Lung (tissue), 16 donors: Measurements from ENCODE around the gene GON7. TPM values are rescaled to one million over a fixed set of nuclear protein-coding genes. Genes with fewer than 3 reads are reported as not detected.
A peak's percentile ranks its signal among the peaks of the same experiment; 100 is the strongest.

Source experiments
- ATAC-seq: fragments of 200-7000 bp; cut with Tn5 transposase; one replicate; pipeline ENCODE4 v1.9.1; 2020; ENCODE audit warnings: moderate number of reproducible peaks; ENCODE audit not compliant: insufficient read depth, low FRiP score
- DNase-seq, 3 donors: peaks; one replicate each; pipeline ENCODE4 v3.0.0-alpha.2; 2013 to 2017
- H3K27ac ChIP-seq, 2 donors: one replicate each; pipeline ENCODE4 v1.5.1; 2013; ENCODE audit warnings: mild to moderate bottlenecking in 2 of 2, moderate library complexity in 2 of 2, control low read depth in 1 of 2, inconsistent platforms in 1 of 2, low read depth in 1 of 2, low read length in 1 of 2
- H3K27me3 ChIP-seq, 3 donors: one replicate each; pipeline ENCODE4 v1.5.1; 2013; ENCODE audit warnings: low read length in 2 of 3; ENCODE audit not compliant: control insufficient read depth in 3 of 3, insufficient read depth in 3 of 3
- H3K36me3 ChIP-seq, 4 donors: one replicate each; pipeline ENCODE4 v1.5.1; 2013; ENCODE audit warnings: low read length in 4 of 4, mild to moderate bottlenecking in 1 of 4, moderate library complexity in 1 of 4; ENCODE audit not compliant: control insufficient read depth in 4 of 4, insufficient read depth in 4 of 4
- H3K4me1 ChIP-seq, 5 donors: one replicate each; pipeline ENCODE4 v1.5.1; 2013; ENCODE audit warnings: low read length in 5 of 5, mild to moderate bottlenecking in 2 of 5, moderate library complexity in 1 of 5; ENCODE audit not compliant: control insufficient read depth in 5 of 5, insufficient read depth in 5 of 5
- H3K4me3 ChIP-seq: one replicate; pipeline ENCODE4 v1.5.1; 2013; ENCODE audit warnings: mild to moderate bottlenecking, control low read depth, moderate library complexity
- H3K9ac ChIP-seq, 2 donors: one replicate each; pipeline ENCODE4 v1.5.1; 2013; ENCODE audit warnings: low read length in 2 of 2, control low read depth in 1 of 2; ENCODE audit not compliant: insufficient read depth in 1 of 2
- H3K9me3 ChIP-seq, 4 donors: one replicate each; pipeline ENCODE4 v1.5.1; 2013; ENCODE audit warnings: low read length in 3 of 4, mild to moderate bottlenecking in 1 of 4, moderate library complexity in 1 of 4; ENCODE audit not compliant: control insufficient read depth in 4 of 4, insufficient read depth in 3 of 4
- CTCF ChIP-seq: IDR thresholded peaks from 2 replicates; pipeline ENCODE4 v1.5.1; 2012; ENCODE audit warnings: mild to moderate bottlenecking; ENCODE audit errors: control extremely low read depth, extremely low read depth
- WGBS, 2 donors: extraction: QIAGEN DNeasy Blood & Tissue Kit; methylation state at CpG; one replicate each; pipeline ENCODE4 v1.1.7; 2013; 5-methylcytosine and 5-hydroxymethylcytosine counted together
- long read RNA-seq, 5 donors: transcript quantifications; one replicate each; lab custom pipeline, GENCODE V29; 2026
- polyA plus RNA-seq, 2 donors: library from polyadenylated mRNA; stranded (reverse); fragments of 200-250 nt; gene quantifications; one replicate each; pipeline ENCODE4 v1.2.1, GENCODE V29; 2013
- total RNA-seq, 2 donors: library from RNA; depleted of rRNA in 1 of 2; stranded (reverse); fragments of >200 nt in 1 of 2; gene quantifications; one replicate each; pipeline ENCODE4 v1.2.1, GENCODE V29; 2014 to 2021
- donor health status: control.
- donor health status: control.
- donor health status: Bipolar disorder and iron deficiency.
- donor health status: healthy.
- donor health status: DM: yes; HTN: yes; CAD: no.

The GON7 gene
- total RNA-seq, result 10 to 100 TPM; 20.7 to 22.8 TPM
- 10 to 100 TPM; 20.7 to 24.3 TPM for polyA plus RNA-seq
- long read RNA-seq, donor 1, transcript GON7-201 (2 exons, 1,154 nt), result major isoform, 20 of 31 reads
- long read RNA-seq, donor 1, partial matches to known transcripts, result 11 of 31 reads
- long read RNA-seq, donor 1, other reads (novel, unspliced or antisense), result 0 of 31 reads
- long read RNA-seq, donor 2, partial matches to known transcripts, result 0 of 4 reads
- long read RNA-seq, donor 2, other reads (novel, unspliced or antisense), result 0 of 4 reads
- long read RNA-seq, donor 3, transcript GON7-201 (2 exons, 1,154 nt), result major isoform, 11 of 11 reads
- long read RNA-seq, donor 3, partial matches to known transcripts, result 0 of 11 reads
- long read RNA-seq, donor 3, other reads (novel, unspliced or antisense), result 0 of 11 reads
- long read RNA-seq, donor 4, transcript GON7-201 (2 exons, 1,154 nt), result major isoform, 5 of 5 reads
- long read RNA-seq, donor 4, partial matches to known transcripts, result 0 of 5 reads
- long read RNA-seq, donor 4, other reads (novel, unspliced or antisense), result 0 of 5 reads
- long read RNA-seq, donor 5, transcript GON7-201 (2 exons, 1,154 nt), result major isoform, 19 of 19 reads
- long read RNA-seq, donor 5, partial matches to known transcripts, result 0 of 19 reads
- long read RNA-seq, donor 5, other reads (novel, unspliced or antisense), result 0 of 19 reads

GRCh38 chr14:93206793-93207467, at the start of gene GON7, which contains the start of gene UBR7:
TSS of gene GON7 (minus strand) at chr14:93207065. CDS start at chr14:93207037, 28 bp downstream.
TSS of gene UBR7 (plus strand) at chr14:93207256. CDS start at chr14:93207292, 36 bp downstream.
- DNase-seq, result peak; percentile 97 to 99 (median 98)
- 0% methylated on average over 65 of the region's 65 CpGs for WGBS, 2 donors
- H3K27me3 ChIP-seq, result no peaks in the 10 kb centered on the region
- H3K4me3 ChIP-seq, result peak within 1 kb of the TSS; percentile 77
- no peaks in the 10 kb centered on the region for H3K9me3 ChIP-seq
- peak; percentile 14 for TF ChIP-seq CTCF
- peak; percentile 97 for ATAC-seq
- H3K4me1 ChIP-seq, result peaks cover 5 to 24% (median 8%) of the 10 kb centered on the region in 5 donors
- H3K9ac ChIP-seq, result peak within 1 kb of the TSS; percentile 41 to 80
- H3K27ac ChIP-seq, result peak within 1 kb of the TSS; percentile 94 to 96
- H3K36me3 ChIP-seq, result peaks cover 0 to 4% (median 2%) of the 10 kb centered on the region in 4 donors

GRCh38 chr14:93249128-93249831, 42.4 kb upstream of the GON7 start:
- Histone ChIP-seq H3K9me3 (no peaks in the 10 kb centered on the region), H3K4me1 (no peaks in the 10 kb centered on the region), H3K9ac (no peak overlapping the region), H3K27me3 (no peaks in the 10 kb centered on the region), H3K36me3 (peaks cover 16 to 51% (median 31%) of the 10 kb centered on the region in 4 donors), H3K27ac (no peak overlapping the region), H3K4me3 (no peak overlapping the region)
- ATAC-seq (no peak), DNase-seq (no peak)
- no peak for TF ChIP-seq CTCF
- WGBS, 2 donors, result 96 to 97% methylated on average over 7 of the region's 7 CpGs

GRCh38 chr14:93246534-93246933, 39.7 kb upstream of the GON7 start:
- Histone ChIP-seq H3K27ac (no peak overlapping the region), H3K4me3 (no peak overlapping the region), H3K9me3 (no peaks in the 10 kb centered on the region), H3K4me1 (no peaks in the 10 kb centered on the region), H3K36me3 (peaks cover 22 to 58% (median 37%) of the 10 kb centered on the region in 4 donors), H3K27me3 (no peaks in the 10 kb centered on the region), H3K9ac (no peak overlapping the region)
- no peak for ATAC-seq
- no peak for DNase-seq
- no peak for TF ChIP-seq CTCF
